ENCODE results near the gene SIRT3. TPM values are rescaled to one million over a fixed set of nuclear protein-coding genes. Genes with fewer than 3 reads are reported as not detected.

SIRT3 gene
- total RNA-seq, 1 experiment from 2014 or later = 37.5 TPM

DNA sequence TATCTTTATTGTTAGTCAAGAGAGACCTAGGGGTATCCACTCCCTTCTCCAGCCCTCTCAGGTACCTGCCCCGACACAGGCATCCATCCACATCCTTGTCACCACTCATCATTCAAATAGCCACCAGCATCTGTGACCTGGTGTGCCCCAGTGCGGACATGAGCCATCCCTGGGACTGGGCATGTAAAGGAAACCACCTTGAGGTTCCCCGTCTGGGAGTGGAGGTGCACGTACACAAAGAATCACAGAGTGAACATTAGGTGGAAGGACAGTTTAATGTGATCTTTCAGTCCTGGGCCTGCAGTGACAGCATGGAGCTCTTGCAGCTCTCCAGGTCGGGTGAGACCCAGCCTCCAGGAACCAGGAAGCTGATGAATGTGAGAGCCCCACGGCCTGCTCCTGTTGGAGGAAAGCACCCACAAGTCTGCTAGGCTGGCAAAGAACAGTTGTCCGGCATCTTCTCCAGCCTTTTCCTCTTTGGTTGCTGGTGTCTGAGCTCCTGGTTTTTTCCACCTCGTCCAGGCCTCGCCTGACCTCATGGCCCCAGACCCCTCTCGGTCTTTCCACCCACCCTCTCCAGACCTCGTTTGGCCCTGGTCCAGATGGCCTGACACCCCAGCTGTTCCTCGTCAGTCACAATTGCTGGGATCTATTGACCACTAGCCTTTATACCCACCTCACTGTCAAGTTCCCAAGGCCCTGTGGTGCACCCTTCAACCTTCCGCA, 17.2 kb upstream of the SIRT3 start:
- ChIA-PET CTCF (interaction anchor here (0.6 kb wide), 1 partner anchor 52 kb away, joined by 4 read pairs; no protein-coding TSS in a partner anchor), POLR2A (no interaction called here)
- no TSS peak for BruUV-seq (replicated peaks)
- DNase-seq (ENCODE audit: low read depth, low spot score) = no peak
- peak; percentile 63 for TF ChIP-seq POLR2AphosphoS5 (IDR thresholded peaks at IDR 0.05; ENCODE audit: low read depth, low read length)
- TF ChIP-seq, protein P1, sequence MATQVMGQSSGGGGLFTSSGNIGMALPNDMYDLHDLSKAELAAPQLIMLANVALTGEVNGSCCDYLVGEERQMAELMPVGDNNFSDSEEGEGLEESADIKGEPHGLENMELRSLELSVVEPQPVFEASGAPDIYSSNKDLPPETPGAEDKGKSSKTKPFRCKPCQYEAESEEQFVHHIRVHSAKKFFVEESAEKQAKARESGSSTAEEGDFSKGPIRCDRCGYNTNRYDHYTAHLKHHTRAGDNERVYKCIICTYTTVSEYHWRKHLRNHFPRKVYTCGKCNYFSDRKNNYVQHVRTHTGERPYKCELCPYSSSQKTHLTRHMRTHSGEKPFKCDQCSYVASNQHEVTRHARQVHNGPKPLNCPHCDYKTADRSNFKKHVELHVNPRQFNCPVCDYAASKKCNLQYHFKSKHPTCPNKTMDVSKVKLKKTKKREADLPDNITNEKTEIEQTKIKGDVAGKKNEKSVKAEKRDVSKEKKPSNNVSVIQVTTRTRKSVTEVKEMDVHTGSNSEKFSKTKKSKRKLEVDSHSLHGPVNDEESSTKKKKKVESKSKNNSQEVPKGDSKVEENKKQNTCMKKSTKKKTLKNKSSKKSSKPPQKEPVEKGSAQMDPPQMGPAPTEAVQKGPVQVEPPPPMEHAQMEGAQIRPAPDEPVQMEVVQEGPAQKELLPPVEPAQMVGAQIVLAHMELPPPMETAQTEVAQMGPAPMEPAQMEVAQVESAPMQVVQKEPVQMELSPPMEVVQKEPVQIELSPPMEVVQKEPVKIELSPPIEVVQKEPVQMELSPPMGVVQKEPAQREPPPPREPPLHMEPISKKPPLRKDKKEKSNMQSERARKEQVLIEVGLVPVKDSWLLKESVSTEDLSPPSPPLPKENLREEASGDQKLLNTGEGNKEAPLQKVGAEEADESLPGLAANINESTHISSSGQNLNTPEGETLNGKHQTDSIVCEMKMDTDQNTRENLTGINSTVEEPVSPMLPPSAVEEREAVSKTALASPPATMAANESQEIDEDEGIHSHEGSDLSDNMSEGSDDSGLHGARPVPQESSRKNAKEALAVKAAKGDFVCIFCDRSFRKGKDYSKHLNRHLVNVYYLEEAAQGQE (IDR thresholded peaks at IDR 0.05; ENCODE audit: insufficient read depth in 1 of 2, low read depth in 2 of 2, low read length in 1 of 2) = no peak
- H3K27ac ChIP-seq (ENCODE audit: low read length) = no peak overlapping the region
- H3K27me3 ChIP-seq (ENCODE audit: control insufficient read depth, insufficient read depth, low read length) = no peaks in the 10 kb centered on the region
- no peaks in the 10 kb centered on the region for H3K9me3 ChIP-seq (ENCODE audit: control insufficient read depth, insufficient read depth, low read depth, low read length)
- in situ Hi-C loops (cut with HindIII; ENCODE audit: low pct_unique_long_range_greater_than_20kb, low sequenced_read_pairs) = no loop called here
- ATAC-seq = peak; percentile 9; the same call in 1 of the 2 replicates
- H3K4me3 ChIP-seq (ENCODE audit: low read depth in 2 of 2, low read length in 2 of 2) = no peak overlapping the region
- intact Hi-C loops (cut with micrococcal nuclease; ENCODE audit: unreplicated experiment) = no loop called here
- H3K36me3 ChIP-seq (ENCODE audit: control insufficient read depth, insufficient read depth, low read length) = peaks cover 30% of the 10 kb centered on the region
- no peaks in the 10 kb centered on the region for H3K4me1 ChIP-seq (ENCODE audit: control insufficient read depth, insufficient read depth, low read length)

DNA sequence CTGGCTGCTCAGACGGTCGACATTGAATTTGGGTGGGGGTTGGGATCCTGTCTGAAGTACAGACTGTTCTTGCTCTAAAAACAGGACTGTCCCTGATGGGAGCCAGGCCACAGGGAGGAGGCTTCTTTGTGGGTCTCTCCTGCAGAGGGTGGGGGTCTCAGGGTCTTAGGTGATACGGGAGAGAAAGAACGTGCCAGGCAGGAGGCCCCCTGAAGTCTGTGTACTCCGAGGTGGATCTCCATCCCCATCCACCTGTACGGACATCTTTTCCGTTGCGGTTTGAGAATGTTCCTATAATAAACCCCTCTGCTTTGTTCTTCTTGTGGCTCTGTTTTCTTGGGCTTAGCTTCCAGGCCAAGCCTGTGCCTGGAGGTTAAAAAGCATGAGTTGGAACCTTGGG, 16.5 kb upstream of the SIRT3 start:
- ChIA-PET POLR2A (no interaction called here), CTCF (interaction anchor here (0.6 kb wide), 1 partner anchor 53 kb away, joined by 4 read pairs; no protein-coding TSS in a partner anchor)
- DNase-seq (ENCODE audit: low read depth, low spot score) (no peak), ATAC-seq (no peak)
- no peaks in the 10 kb centered on the region for H3K27me3 ChIP-seq (ENCODE audit: control insufficient read depth, insufficient read depth, low read length)
- H3K4me3 ChIP-seq (ENCODE audit: low read depth in 2 of 2, low read length in 2 of 2) = no peak overlapping the region
- H3K4me1 ChIP-seq (ENCODE audit: control insufficient read depth, insufficient read depth, low read length) = no peaks in the 10 kb centered on the region
- H3K9me3 ChIP-seq (ENCODE audit: control insufficient read depth, insufficient read depth, low read depth, low read length) = no peaks in the 10 kb centered on the region
- peaks cover 35% of the 10 kb centered on the region for H3K36me3 ChIP-seq (ENCODE audit: control insufficient read depth, insufficient read depth, low read length)
- BruUV-seq (replicated peaks) = TSS peak; percentile 57
- in situ Hi-C loops (cut with HindIII; ENCODE audit: low pct_unique_long_range_greater_than_20kb, low sequenced_read_pairs) = no loop called here
- TF ChIP-seq SIN3A (IDR thresholded peaks at IDR 0.05; ENCODE audit: borderline replicate concordance, insufficient read depth, low read depth, low read length) (no peak), TCF7L2 (IDR thresholded peaks at IDR 0.05; ENCODE audit: low read depth, low read length) (no peak), POLR2AphosphoS5 (IDR thresholded peaks at IDR 0.05; ENCODE audit: low read depth, low read length) (no peak)
- TF ChIP-seq, protein P1 (IDR thresholded peaks at IDR 0.05; ENCODE audit: insufficient read depth in 1 of 2, low read depth in 2 of 2, low read length in 1 of 2) = no peak
- TF ChIP-seq, protein P2, sequence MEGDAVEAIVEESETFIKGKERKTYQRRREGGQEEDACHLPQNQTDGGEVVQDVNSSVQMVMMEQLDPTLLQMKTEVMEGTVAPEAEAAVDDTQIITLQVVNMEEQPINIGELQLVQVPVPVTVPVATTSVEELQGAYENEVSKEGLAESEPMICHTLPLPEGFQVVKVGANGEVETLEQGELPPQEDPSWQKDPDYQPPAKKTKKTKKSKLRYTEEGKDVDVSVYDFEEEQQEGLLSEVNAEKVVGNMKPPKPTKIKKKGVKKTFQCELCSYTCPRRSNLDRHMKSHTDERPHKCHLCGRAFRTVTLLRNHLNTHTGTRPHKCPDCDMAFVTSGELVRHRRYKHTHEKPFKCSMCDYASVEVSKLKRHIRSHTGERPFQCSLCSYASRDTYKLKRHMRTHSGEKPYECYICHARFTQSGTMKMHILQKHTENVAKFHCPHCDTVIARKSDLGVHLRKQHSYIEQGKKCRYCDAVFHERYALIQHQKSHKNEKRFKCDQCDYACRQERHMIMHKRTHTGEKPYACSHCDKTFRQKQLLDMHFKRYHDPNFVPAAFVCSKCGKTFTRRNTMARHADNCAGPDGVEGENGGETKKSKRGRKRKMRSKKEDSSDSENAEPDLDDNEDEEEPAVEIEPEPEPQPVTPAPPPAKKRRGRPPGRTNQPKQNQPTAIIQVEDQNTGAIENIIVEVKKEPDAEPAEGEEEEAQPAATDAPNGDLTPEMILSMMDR (IDR thresholded peaks at IDR 0.05) = no peak
- intact Hi-C loops (cut with micrococcal nuclease; ENCODE audit: unreplicated experiment) = no loop called here
- no peak overlapping the region for H3K27ac ChIP-seq (ENCODE audit: low read length)
